Measurements from ENCODE around the gene MRAP.
A peak's percentile ranks its signal among the peaks of the same experiment; 100 is the strongest.
"Not testable (repeated sequence)": the region's sequence is repeated elsewhere in the genome, so short reads cannot be mapped to it uniquely, and the experiment has no call there.

MRAP gene

DNA sequence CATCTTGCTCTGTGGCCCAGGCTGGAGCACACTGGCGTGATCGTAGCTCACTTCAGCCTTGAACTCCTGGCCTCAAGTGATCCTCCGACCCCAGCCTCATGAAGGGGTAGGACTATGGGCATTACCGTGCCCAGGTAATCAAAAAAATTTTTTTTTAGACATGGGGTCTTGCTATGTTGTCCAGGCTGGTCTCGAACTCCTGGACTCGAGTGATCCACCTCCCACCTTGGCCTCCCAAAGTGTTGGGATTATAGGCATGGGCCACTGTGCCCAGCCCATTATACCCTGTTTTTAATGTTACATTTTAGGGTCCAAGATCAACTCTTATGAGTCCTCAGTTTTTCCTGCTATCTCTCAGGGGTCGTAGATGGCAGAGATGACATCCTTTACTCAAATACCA, 6.3 kb downstream of the MRAP start:
- Histone ChIP-seq H3K4me3 (ENCODE audit: severe bottlenecking) (no peak overlapping the region), H3K36me3 (ENCODE audit: low read depth) (peaks cover 9% of the 10 kb centered on the region), H3K27me3 (ENCODE audit: insufficient read depth, poor library complexity, severe bottlenecking) (no peaks in the 10 kb centered on the region), H3K4me1 (ENCODE audit: insufficient read depth, poor library complexity, severe bottlenecking) (no peaks in the 10 kb centered on the region), H3K9me3 (ENCODE audit: severe bottlenecking) (no peaks in the 10 kb centered on the region), H3K27ac (ENCODE audit: poor library complexity, severe bottlenecking) (no peak overlapping the region)
- TF ChIP-seq, protein P1, sequence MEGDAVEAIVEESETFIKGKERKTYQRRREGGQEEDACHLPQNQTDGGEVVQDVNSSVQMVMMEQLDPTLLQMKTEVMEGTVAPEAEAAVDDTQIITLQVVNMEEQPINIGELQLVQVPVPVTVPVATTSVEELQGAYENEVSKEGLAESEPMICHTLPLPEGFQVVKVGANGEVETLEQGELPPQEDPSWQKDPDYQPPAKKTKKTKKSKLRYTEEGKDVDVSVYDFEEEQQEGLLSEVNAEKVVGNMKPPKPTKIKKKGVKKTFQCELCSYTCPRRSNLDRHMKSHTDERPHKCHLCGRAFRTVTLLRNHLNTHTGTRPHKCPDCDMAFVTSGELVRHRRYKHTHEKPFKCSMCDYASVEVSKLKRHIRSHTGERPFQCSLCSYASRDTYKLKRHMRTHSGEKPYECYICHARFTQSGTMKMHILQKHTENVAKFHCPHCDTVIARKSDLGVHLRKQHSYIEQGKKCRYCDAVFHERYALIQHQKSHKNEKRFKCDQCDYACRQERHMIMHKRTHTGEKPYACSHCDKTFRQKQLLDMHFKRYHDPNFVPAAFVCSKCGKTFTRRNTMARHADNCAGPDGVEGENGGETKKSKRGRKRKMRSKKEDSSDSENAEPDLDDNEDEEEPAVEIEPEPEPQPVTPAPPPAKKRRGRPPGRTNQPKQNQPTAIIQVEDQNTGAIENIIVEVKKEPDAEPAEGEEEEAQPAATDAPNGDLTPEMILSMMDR (IDR thresholded peaks at IDR 0.05; ENCODE audit: poor library complexity, severe bottlenecking), result no peak
- DNase-seq (ENCODE audit: low spot score) (no peak), ATAC-seq (ENCODE audit: low read depth) (no peak)

- peaks cover 17% of the 10 kb centered on the region for H3K36me3 ChIP-seq (ENCODE audit: low read depth)
- H3K4me3 ChIP-seq (ENCODE audit: severe bottlenecking), result no peak overlapping the region
- TF ChIP-seq, protein P1 (IDR thresholded peaks at IDR 0.05; ENCODE audit: poor library complexity, severe bottlenecking), result no peak
- H3K27me3 ChIP-seq (ENCODE audit: insufficient read depth, poor library complexity, severe bottlenecking), result no peaks in the 10 kb centered on the region
- H3K27ac ChIP-seq (ENCODE audit: poor library complexity, severe bottlenecking), result no peak overlapping the region
- no peaks in the 10 kb centered on the region for H3K9me3 ChIP-seq (ENCODE audit: severe bottlenecking)
- no peak for DNase-seq (ENCODE audit: low spot score)
- ATAC-seq (ENCODE audit: low read depth), result peak; percentile 33; the same call in 1 of the 3 replicates
- H3K4me1 ChIP-seq (ENCODE audit: insufficient read depth, poor library complexity, severe bottlenecking), result no peaks in the 10 kb centered on the region
Measured at GRCh38 chr21:32306021-32306780, 7.5 kb downstream of the MRAP start.

GRCh38 chr21:32307706-32308105, 9.1 kb downstream of the MRAP start:
- H3K9me3 ChIP-seq (ENCODE audit: severe bottlenecking), result no peaks in the 10 kb centered on the region
- TF ChIP-seq, protein P1 (IDR thresholded peaks at IDR 0.05; ENCODE audit: poor library complexity, severe bottlenecking), result no peak
- H3K4me1 ChIP-seq (ENCODE audit: insufficient read depth, poor library complexity, severe bottlenecking), result no peaks in the 10 kb centered on the region
- H3K4me3 ChIP-seq (ENCODE audit: severe bottlenecking), result no peak overlapping the region
- ATAC-seq (ENCODE audit: low read depth), result peak; percentile 8; the same call in 1 of the 3 replicates
- no peak overlapping the region for H3K27ac ChIP-seq (ENCODE audit: poor library complexity, severe bottlenecking)
- no peaks in the 10 kb centered on the region for H3K27me3 ChIP-seq (ENCODE audit: insufficient read depth, poor library complexity, severe bottlenecking)
- DNase-seq (ENCODE audit: low spot score), result no peak
- peaks cover 20% of the 10 kb centered on the region for H3K36me3 ChIP-seq (ENCODE audit: low read depth)

- Histone ChIP-seq H3K4me3 (ENCODE audit: severe bottlenecking) (no peak overlapping the region), H3K9me3 (ENCODE audit: severe bottlenecking) (no peaks in the 10 kb centered on the region), H3K36me3 (ENCODE audit: low read depth) (peaks cover 24% of the 10 kb centered on the region), H3K27me3 (ENCODE audit: insufficient read depth, poor library complexity, severe bottlenecking) (no peaks in the 10 kb centered on the region), H3K27ac (ENCODE audit: poor library complexity, severe bottlenecking) (no peak overlapping the region), H3K4me1 (ENCODE audit: insufficient read depth, poor library complexity, severe bottlenecking) (no peaks in the 10 kb centered on the region)
- TF ChIP-seq, protein P1 (IDR thresholded peaks at IDR 0.05; ENCODE audit: poor library complexity, severe bottlenecking), result no peak
- DNase-seq (ENCODE audit: low spot score), result no peak
- ATAC-seq (ENCODE audit: low read depth), result no peak
Measured at GRCh38 chr21:32308696-32309095, 10.0 kb downstream of the MRAP start.

DNA sequence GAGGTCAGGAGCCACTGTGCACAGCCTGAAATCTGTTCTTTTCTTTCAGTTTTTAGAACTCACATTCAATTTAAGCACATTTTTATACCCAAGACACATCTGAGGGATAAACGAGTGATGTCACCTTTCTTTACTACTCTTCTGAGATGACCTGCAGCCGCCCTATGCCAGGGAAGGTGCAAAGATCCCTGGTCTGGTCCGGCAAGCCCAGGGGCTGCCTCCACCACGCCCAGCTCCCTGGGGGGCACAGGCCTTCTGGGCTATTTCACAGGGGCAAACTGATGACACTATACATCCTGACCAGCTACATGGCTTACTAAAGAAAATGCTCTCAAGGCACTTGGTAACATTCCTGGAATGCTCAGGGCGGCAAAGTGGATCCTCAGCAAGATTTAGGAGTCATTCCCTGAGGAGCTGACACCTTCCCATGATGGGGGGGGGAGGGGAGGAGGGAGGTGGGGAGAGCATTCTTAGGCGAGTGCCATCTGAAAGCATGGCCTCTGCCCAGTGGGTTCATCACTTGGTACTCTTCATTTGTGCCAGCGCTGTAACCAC, 11.3 kb downstream of the MRAP start:
- Histone ChIP-seq H3K9me3 (ENCODE audit: severe bottlenecking) (no peaks in the 10 kb centered on the region), H3K36me3 (ENCODE audit: low read depth) (peaks cover 37% of the 10 kb centered on the region), H3K27me3 (ENCODE audit: insufficient read depth, poor library complexity, severe bottlenecking) (no peaks in the 10 kb centered on the region), H3K4me1 (ENCODE audit: insufficient read depth, poor library complexity, severe bottlenecking) (no peaks in the 10 kb centered on the region), H3K4me3 (ENCODE audit: severe bottlenecking) (no peak overlapping the region), H3K27ac (ENCODE audit: poor library complexity, severe bottlenecking) (no peak overlapping the region)
- no peak for ATAC-seq (ENCODE audit: low read depth)
- TF ChIP-seq, protein P1 (IDR thresholded peaks at IDR 0.05; ENCODE audit: poor library complexity, severe bottlenecking), result no peak
- DNase-seq (ENCODE audit: low spot score), result no peak

GRCh38 chr21:32310976-32311375, 12.3 kb downstream of the MRAP start:
- not testable (repeated sequence) for ATAC-seq (ENCODE audit: low read depth); H3K27me3 ChIP-seq (ENCODE audit: insufficient read depth, poor library complexity, severe bottlenecking); H3K4me3 ChIP-seq (ENCODE audit: severe bottlenecking); H3K27ac ChIP-seq (ENCODE audit: poor library complexity, severe bottlenecking); DNase-seq (ENCODE audit: low spot score); H3K9me3 ChIP-seq (ENCODE audit: severe bottlenecking); H3K4me1 ChIP-seq (ENCODE audit: insufficient read depth, poor library complexity, severe bottlenecking)
- H3K36me3 ChIP-seq (ENCODE audit: low read depth), result peaks cover 44% of the 10 kb centered on the region

Measured in RWPE2 (cell line).